H9 (cell line): ENCODE measurements around the gene PIP4P1. TPM values are rescaled to one million over a fixed set of nuclear protein-coding genes. Genes with fewer than 3 reads are reported as not detected.
A peak's percentile ranks its signal among the peaks of the same experiment; 100 is the strongest.

Experiments used
- DNase-seq: peaks from one replicate; pipeline ENCODE4 v3.0.0-alpha.2; 2017
- H2AFZ ChIP-seq: one replicate; pipeline ENCODE4 v1.6.1; 2013; ENCODE audit warnings: mild to moderate bottlenecking, low read length, control low read depth, moderate library complexity
- H2AK5ac ChIP-seq: 2 replicates; pipeline ENCODE4 v1.6.1; 2013; ENCODE audit warnings: low read length, control low read depth, mixed read lengths; ENCODE audit not compliant: insufficient read length
- H2BK120ac ChIP-seq: one replicate; pipeline ENCODE4 v1.6.1; 2013; ENCODE audit warnings: low read depth, mild to moderate bottlenecking, low read length, control low read depth, inconsistent platforms; ENCODE audit not compliant: poor library complexity, severe bottlenecking
- H2BK12ac ChIP-seq: 2 replicates; pipeline ENCODE4 v1.6.1; 2013; ENCODE audit warnings: low read length, control low read depth, mixed read lengths, low read depth; ENCODE audit not compliant: insufficient read length
- H2BK15ac ChIP-seq: 2 replicates; pipeline ENCODE4 v1.6.1; 2013; ENCODE audit warnings: low read depth, low read length, control low read depth
- H2BK20ac ChIP-seq: one replicate; pipeline ENCODE4 v1.6.1; 2013; ENCODE audit warnings: low read depth, mild to moderate bottlenecking, low read length, control low read depth, inconsistent platforms; ENCODE audit not compliant: poor library complexity, severe bottlenecking
- H2BK5ac ChIP-seq: 2 replicates; pipeline ENCODE4 v1.6.1; 2013; ENCODE audit warnings: low read length, control low read depth, mixed read lengths; ENCODE audit not compliant: insufficient read length
- H3K14ac ChIP-seq: 2 replicates; pipeline ENCODE4 v1.6.1; 2013; ENCODE audit warnings: low read length, control low read depth; ENCODE audit not compliant: insufficient read depth
- H3K18ac ChIP-seq: 2 replicates; pipeline ENCODE4 v1.6.1; 2013; ENCODE audit warnings: low read depth, mild to moderate bottlenecking, mixed read lengths, low read length, control low read depth; ENCODE audit not compliant: insufficient read length
- H3K23ac ChIP-seq: 2 replicates; pipeline ENCODE4 v1.6.1; 2013; ENCODE audit warnings: low read length, control low read depth, mixed read lengths, low read depth; ENCODE audit not compliant: insufficient read length
- H3K23me2 ChIP-seq: 2 replicates; pipeline ENCODE4 v1.6.1; 2013; ENCODE audit warnings: low read depth, mild to moderate bottlenecking, mixed read lengths, low read length, control low read depth; ENCODE audit not compliant: insufficient read length, poor library complexity, severe bottlenecking
- H3K27ac ChIP-seq: 2 replicates; pipeline ENCODE4 v1.5.1; 2013; ENCODE audit warnings: low read length, control low read depth, mixed read lengths, low read depth; ENCODE audit not compliant: insufficient read length
- H3K27me3 ChIP-seq: 2 replicates; pipeline ENCODE4 v1.6.1; 2013; ENCODE audit warnings: low read length, control low read depth, inconsistent platforms; ENCODE audit not compliant: insufficient read depth
- H3K4ac ChIP-seq: 2 replicates; pipeline ENCODE4 v1.6.1; 2013; ENCODE audit warnings: low read depth, mild to moderate bottlenecking, control low read depth, inconsistent platforms, low read length, moderate library complexity
- H3K4me1 ChIP-seq: 2 replicates; pipeline ENCODE4 v1.6.1; 2013; ENCODE audit warnings: low read length, control low read depth, inconsistent platforms; ENCODE audit not compliant: insufficient read depth
- H3K4me2 ChIP-seq: 2 replicates; pipeline ENCODE4 v1.6.1; 2013; ENCODE audit warnings: low read length, control low read depth, mixed read lengths; ENCODE audit not compliant: insufficient read length, insufficient read depth
- H3K56ac ChIP-seq: 2 replicates; pipeline ENCODE4 v1.6.1; 2013; ENCODE audit warnings: low read depth, mild to moderate bottlenecking, mixed read lengths, low read length, control low read depth; ENCODE audit not compliant: insufficient read length
- H3K79me1 ChIP-seq: 2 replicates; pipeline ENCODE4 v1.6.1; 2013; ENCODE audit warnings: low read depth, mild to moderate bottlenecking, moderate library complexity, low read length, control low read depth, inconsistent platforms; ENCODE audit not compliant: insufficient read depth, poor library complexity, severe bottlenecking
- H3K79me2 ChIP-seq: 2 replicates; pipeline ENCODE4 v1.6.1; 2013; ENCODE audit warnings: low read length, control low read depth, inconsistent platforms; ENCODE audit not compliant: insufficient read depth
- H3K9ac ChIP-seq: 2 replicates; pipeline ENCODE4 v1.6.1; 2013; ENCODE audit warnings: low read length, control low read depth, mixed read lengths; ENCODE audit not compliant: insufficient read length; ENCODE audit errors: extremely low read depth
- H3K9me3 ChIP-seq: one replicate; pipeline ENCODE4 v1.6.1; 2013; ENCODE audit warnings: low read depth, low read length, inconsistent platforms; ENCODE audit not compliant: control insufficient read depth
- H3T11ph ChIP-seq: one replicate; pipeline ENCODE4 v1.6.1; 2013; ENCODE audit warnings: mild to moderate bottlenecking, low read length, control low read depth, inconsistent platforms
- H4K20me1 ChIP-seq: one replicate; pipeline ENCODE4 v1.6.1; 2013; ENCODE audit not compliant: control insufficient read depth, insufficient read length, insufficient read depth
- H4K5ac ChIP-seq: 2 replicates; pipeline ENCODE4 v1.6.1; 2013; ENCODE audit warnings: low read depth, mild to moderate bottlenecking, mixed read lengths, low read length, control low read depth; ENCODE audit not compliant: insufficient read length
- H4K8ac ChIP-seq: replicated peaks from 2 replicates; pipeline ENCODE4 v1.6.1; 2013; ENCODE audit warnings: low read length, control low read depth, mixed read lengths, low read depth; ENCODE audit not compliant: insufficient read length
- H4K91ac ChIP-seq: 2 replicates; pipeline ENCODE4 v1.6.1; 2013; ENCODE audit warnings: low read depth, mild to moderate bottlenecking, moderate library complexity, mixed read lengths, low read length, control low read depth; ENCODE audit not compliant: insufficient read length
- H3K27ac Mint-ChIP-seq, 3 experiments: 2 replicates in 2 of 3; 3 replicates in 1 of 3; pipeline ENCODE4 v1.8.0; 2020 to 2021; ENCODE audit warnings: mixed read lengths in 3 of 3, mild to moderate bottlenecking in 1 of 3, moderate library complexity in 1 of 3
- H3K27me3 Mint-ChIP-seq: 2 replicates; pipeline ENCODE4 v1.8.0; 2021; ENCODE audit warnings: low read depth, mild to moderate bottlenecking, moderate library complexity, mixed read lengths
- H3K36me3 Mint-ChIP-seq, 3 experiments: 2 replicates in 2 of 3; 3 replicates in 1 of 3; pipeline ENCODE4 v1.8.0; 2020 to 2021; ENCODE audit warnings: low read depth in 3 of 3, mixed read lengths in 3 of 3; ENCODE audit not compliant: insufficient read depth in 1 of 3
- H3K4me1 Mint-ChIP-seq, 2 experiments: 2 replicates each; pipeline ENCODE4 v1.8.0; 2020; ENCODE audit warnings: mixed read lengths in 2 of 2
- H3K4me3 Mint-ChIP-seq, 2 experiments: 2 replicates in 1 of 2; 3 replicates in 1 of 2; pipeline ENCODE4 v1.8.0; 2020 to 2021; ENCODE audit warnings: mild to moderate bottlenecking in 2 of 2, mixed read lengths in 2 of 2, moderate library complexity in 1 of 2
- H3K9me3 Mint-ChIP-seq, 2 experiments: 2 replicates in 1 of 2; 3 replicates in 1 of 2; pipeline ENCODE4 v1.8.0; 2020; ENCODE audit warnings: mild to moderate bottlenecking in 2 of 2, mixed read lengths in 2 of 2, moderate library complexity in 1 of 2
- WGBS: extraction: QIAGEN DNeasy Blood & Tissue Kit; methylation state at CpG from one replicate; pipeline ENCODE4 v1.1.7; 2013; ENCODE audit warnings: missing lambda C conversion rate, low lambda C conversion rate, mixed read lengths; ENCODE audit not compliant: insufficient read length; ENCODE audit errors: extremely low coverage; 5-methylcytosine and 5-hydroxymethylcytosine counted together
- total RNA-seq: library from RNA; stranded (reverse); gene quantifications from 2 replicates; pipeline ENCODE4 v1.2.1, GENCODE V29; 2021
- TF ChIP-seq, protein P1 (sequence below): fragments of 200-600 bp; sonication (generic); conservative IDR thresholded peaks from 3 replicates; pipeline ENCODE4 v1.8.0; 2021; ENCODE audit warnings: antibody characterized with exemption, mild to moderate bottlenecking

Gene PIP4P1
- total RNA-seq, 1 experiment from 2014 or later = 41.6 TPM

DNA sequence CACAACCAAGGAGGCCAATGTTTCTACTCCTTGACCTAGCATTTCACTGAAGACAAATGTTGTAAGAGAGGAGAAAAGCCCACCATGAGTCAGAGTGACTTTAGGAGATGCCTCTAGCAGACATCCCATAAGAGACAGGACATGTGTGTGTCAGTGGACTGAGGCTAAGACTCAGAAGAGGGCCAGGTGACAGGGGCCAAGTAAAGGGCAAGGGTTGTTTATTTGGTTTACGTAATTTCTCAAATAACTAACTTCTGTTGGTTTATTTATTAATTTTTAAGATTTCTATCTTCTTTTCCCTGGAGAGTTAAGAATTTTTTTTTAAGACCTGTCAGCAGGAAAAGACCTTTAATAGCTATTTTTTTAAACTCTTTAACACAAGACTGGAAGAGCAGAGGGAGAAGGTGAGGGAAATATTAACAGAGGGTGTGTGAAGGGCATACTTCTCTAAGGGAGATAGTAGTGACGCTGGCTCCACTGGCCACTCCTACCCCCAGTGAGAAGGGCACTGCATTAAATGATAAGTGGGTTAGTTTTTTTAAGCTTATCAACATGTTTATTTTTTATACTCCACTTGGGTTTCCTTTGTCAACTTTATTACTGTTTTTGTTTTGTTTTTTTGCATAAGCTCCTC lies 11.4 kb upstream of the PIP4P1 start:
- H3K4me2 ChIP-seq = no peak overlapping the region
- H2BK120ac ChIP-seq = no peak overlapping the region
- no peak overlapping the region for H2AFZ ChIP-seq
- H3K9me3 ChIP-seq = no peaks in the 10 kb centered on the region
- H3K27ac Mint-ChIP-seq = peak overlapping the region in 1 of 3 experiments; percentile 50; a peak in 3 of 7 replicates
- no peak overlapping the region for H3K14ac ChIP-seq
- TF ChIP-seq, protein P1, sequence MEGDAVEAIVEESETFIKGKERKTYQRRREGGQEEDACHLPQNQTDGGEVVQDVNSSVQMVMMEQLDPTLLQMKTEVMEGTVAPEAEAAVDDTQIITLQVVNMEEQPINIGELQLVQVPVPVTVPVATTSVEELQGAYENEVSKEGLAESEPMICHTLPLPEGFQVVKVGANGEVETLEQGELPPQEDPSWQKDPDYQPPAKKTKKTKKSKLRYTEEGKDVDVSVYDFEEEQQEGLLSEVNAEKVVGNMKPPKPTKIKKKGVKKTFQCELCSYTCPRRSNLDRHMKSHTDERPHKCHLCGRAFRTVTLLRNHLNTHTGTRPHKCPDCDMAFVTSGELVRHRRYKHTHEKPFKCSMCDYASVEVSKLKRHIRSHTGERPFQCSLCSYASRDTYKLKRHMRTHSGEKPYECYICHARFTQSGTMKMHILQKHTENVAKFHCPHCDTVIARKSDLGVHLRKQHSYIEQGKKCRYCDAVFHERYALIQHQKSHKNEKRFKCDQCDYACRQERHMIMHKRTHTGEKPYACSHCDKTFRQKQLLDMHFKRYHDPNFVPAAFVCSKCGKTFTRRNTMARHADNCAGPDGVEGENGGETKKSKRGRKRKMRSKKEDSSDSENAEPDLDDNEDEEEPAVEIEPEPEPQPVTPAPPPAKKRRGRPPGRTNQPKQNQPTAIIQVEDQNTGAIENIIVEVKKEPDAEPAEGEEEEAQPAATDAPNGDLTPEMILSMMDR = no peak
- no peaks in the 10 kb centered on the region for H3K27me3 Mint-ChIP-seq
- H3K4me3 Mint-ChIP-seq = no peak overlapping the region
- no peak overlapping the region for H2BK15ac ChIP-seq
- no peak overlapping the region for H2BK20ac ChIP-seq
- H2AK5ac ChIP-seq = no peak overlapping the region
- H4K5ac ChIP-seq = no peak overlapping the region
- H3K4me1 ChIP-seq = no peaks in the 10 kb centered on the region
- no peaks in the 10 kb centered on the region for H3K9me3 Mint-ChIP-seq
- no peak for DNase-seq
- H3K56ac ChIP-seq = no peak overlapping the region
- H3K23me2 ChIP-seq = peaks cover 15% of the 10 kb centered on the region
- H3K4ac ChIP-seq = no peak overlapping the region
- no peak overlapping the region for H3K23ac ChIP-seq
- H3K79me1 ChIP-seq = peaks cover 9% of the 10 kb centered on the region
- no peak overlapping the region for H4K8ac ChIP-seq
- no peak overlapping the region for H2BK5ac ChIP-seq
- no peak overlapping the region for H3K18ac ChIP-seq
- H4K20me1 ChIP-seq = peaks cover 2% of the 10 kb centered on the region
- H3T11ph ChIP-seq = no peak overlapping the region
- H3K4me1 Mint-ChIP-seq = peaks cover 20 to 21% of the 10 kb centered on the region in 2 experiments
- peaks cover 11% of the 10 kb centered on the region; the same call in 1 of the 2 replicates for H3K79me2 ChIP-seq
- H3K27ac ChIP-seq = no peak overlapping the region
- H2BK12ac ChIP-seq = no peak overlapping the region
- WGBS = no CpG with 5 or more reads among the region's 2 CpGs
- no peak overlapping the region for H4K91ac ChIP-seq
- H3K9ac ChIP-seq = no peak overlapping the region
- H3K36me3 Mint-ChIP-seq = peaks cover 48 to 72% (median 63%) of the 10 kb centered on the region in 3 experiments; a peak in 6 of 7 replicates
- H3K27me3 ChIP-seq = no peaks in the 10 kb centered on the region; the same call in 1 of the 2 replicates
